Breast epithelium (tissue), 4 donors: ENCODE data around the gene CCND1. TPM values are rescaled to one million over a fixed set of nuclear protein-coding genes. Genes with fewer than 3 reads are reported as not detected.

Source experiments
- DNase-seq, 2 donors: peaks; one replicate each; pipeline ENCODE4 v3.0.0-alpha.2; 2019; ENCODE audit warnings: low spot score in 2 of 2
- H3K27ac ChIP-seq, 2 donors: fragments of 200-600 bp; sonication (generic) in 1 of 2; one replicate each; pipeline ENCODE4 v1.5.1; 2016 to 2019; ENCODE audit warnings: mild to moderate bottlenecking in 1 of 2
- H3K27me3 ChIP-seq, 2 donors: fragments of 200-600 bp; sonication (generic) in 1 of 2; one replicate each; pipeline versions ENCODE4 v1.5.1 to v1.6.0; 2017 to 2019; ENCODE audit warnings: control low read depth in 1 of 2, mild to moderate bottlenecking in 1 of 2
- H3K36me3 ChIP-seq: fragments of 200-600 bp; one replicate; pipeline ENCODE4 v1.5.1; 2019
- H3K4me1 ChIP-seq, 2 donors: fragments of 200-600 bp; sonication (generic); one replicate each; pipeline ENCODE4 v1.5.1; 2016 to 2019; ENCODE audit warnings: control low read depth in 1 of 2
- H3K4me3 ChIP-seq, 3 donors: fragments of 200-600 bp; sonication (generic); 1 replicate in 2 of 3; 2 replicates in 1 of 3; pipeline ENCODE4 v1.5.1; 2016 to 2019; ENCODE audit warnings: mild to moderate bottlenecking in 3 of 3, moderate library complexity in 2 of 3
- H3K9me3 ChIP-seq, 2 donors: fragments of 200-600 bp; sonication (generic) in 1 of 2; one replicate each; pipeline ENCODE4 v1.5.1; 2016 to 2019; ENCODE audit warnings: control low read depth in 1 of 2
- POLR2A ChIP-seq: fragments of 450-650 bp; IDR thresholded peaks from one replicate; pipeline ENCODE4 v1.6.1; 2016; ENCODE audit warnings: antibody characterized with exemption, mild to moderate bottlenecking, moderate library complexity
- POLR2AphosphoS5 ChIP-seq, 3 donors: sonication (generic); formaldehyde crosslinking; IDR thresholded peaks; one replicate each; pipeline ENCODE4 v1.6.1; 2017; ENCODE audit warnings: antibody characterized with exemption in 3 of 3
- intact Hi-C: fragments of 100-400 bp; cut with DNase I; formaldehyde crosslinking; loops from one replicate; pipeline ENCODE4 v1.15.1; 2023; ENCODE audit warnings: low total_unique reads
- total RNA-seq, 3 donors: library from RNA; depleted of rRNA; stranded (reverse); fragments of >200 nt; gene quantifications; one replicate each; pipeline ENCODE4 v1.1.0, GENCODE V29; 2016
- TF ChIP-seq, protein P1 (sequence below), 3 donors: fragments of 450-650 bp; IDR thresholded peaks; one replicate each; pipeline ENCODE4 v1.5.1; 2016 to 2017; ENCODE audit warnings: antibody characterized with exemption in 3 of 3, mild to moderate bottlenecking in 3 of 3, moderate library complexity in 3 of 3

Gene CCND1
- total RNA-seq, 3 donors from 2014 or later = 42.3 to 199 (median 99.0) TPM

DNA sequence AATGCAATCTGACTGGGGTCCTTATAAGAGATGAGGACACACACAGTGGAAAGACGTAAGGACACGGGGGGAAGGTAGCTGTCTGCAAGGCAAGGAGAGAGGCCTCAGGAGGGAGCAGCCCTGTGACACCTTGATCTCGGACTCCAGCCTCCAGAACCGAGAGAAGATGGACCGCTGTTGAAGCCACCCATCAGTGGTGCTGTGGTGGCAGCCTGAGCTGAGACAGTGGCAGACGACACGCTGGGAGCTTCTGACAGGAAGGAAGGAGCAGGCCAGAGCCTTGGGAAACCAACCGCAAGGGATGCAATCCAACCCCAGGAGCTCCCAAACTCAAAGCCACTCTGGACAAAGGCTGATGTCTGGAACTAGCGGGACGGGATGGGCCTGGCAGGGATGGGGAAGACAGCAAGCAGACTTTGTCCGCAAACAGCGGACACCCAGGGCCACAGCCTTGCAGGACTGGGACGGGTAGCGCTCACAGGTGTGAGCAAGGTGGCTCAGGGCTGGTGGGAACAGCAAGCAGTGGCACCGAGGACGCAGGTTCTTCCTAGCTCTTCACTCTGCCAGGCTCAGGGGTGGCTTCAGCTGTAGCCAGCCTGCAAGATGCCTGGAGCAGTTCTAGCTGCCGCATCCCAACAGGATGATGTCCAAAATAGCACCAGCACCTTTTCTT is 23.3 kb downstream of the CCND1 start:
- no peak for DNase-seq
- TF ChIP-seq, protein P1, sequence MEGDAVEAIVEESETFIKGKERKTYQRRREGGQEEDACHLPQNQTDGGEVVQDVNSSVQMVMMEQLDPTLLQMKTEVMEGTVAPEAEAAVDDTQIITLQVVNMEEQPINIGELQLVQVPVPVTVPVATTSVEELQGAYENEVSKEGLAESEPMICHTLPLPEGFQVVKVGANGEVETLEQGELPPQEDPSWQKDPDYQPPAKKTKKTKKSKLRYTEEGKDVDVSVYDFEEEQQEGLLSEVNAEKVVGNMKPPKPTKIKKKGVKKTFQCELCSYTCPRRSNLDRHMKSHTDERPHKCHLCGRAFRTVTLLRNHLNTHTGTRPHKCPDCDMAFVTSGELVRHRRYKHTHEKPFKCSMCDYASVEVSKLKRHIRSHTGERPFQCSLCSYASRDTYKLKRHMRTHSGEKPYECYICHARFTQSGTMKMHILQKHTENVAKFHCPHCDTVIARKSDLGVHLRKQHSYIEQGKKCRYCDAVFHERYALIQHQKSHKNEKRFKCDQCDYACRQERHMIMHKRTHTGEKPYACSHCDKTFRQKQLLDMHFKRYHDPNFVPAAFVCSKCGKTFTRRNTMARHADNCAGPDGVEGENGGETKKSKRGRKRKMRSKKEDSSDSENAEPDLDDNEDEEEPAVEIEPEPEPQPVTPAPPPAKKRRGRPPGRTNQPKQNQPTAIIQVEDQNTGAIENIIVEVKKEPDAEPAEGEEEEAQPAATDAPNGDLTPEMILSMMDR (IDR thresholded peaks at IDR 0.05) = no peak
- TF ChIP-seq POLR2A = no peak
- TF ChIP-seq POLR2AphosphoS5 (IDR thresholded peaks at IDR 0.05) = no peak
- intact Hi-C loops = no loop called here

GRCh38 chr11:69664901-69665300 is 23.9 kb downstream of the CCND1 start:
- intact Hi-C loops = no loop called here
- Histone ChIP-seq H3K36me3 (no peaks in the 10 kb centered on the region), H3K4me1 (no peaks in the 10 kb centered on the region), H3K9me3 (no peaks in the 10 kb centered on the region), H3K27ac (no peak overlapping the region), H3K27me3 (no peaks in the 10 kb centered on the region), H3K4me3 (no peak overlapping the region)
- TF ChIP-seq POLR2A = no peak
- TF ChIP-seq POLR2AphosphoS5 (IDR thresholded peaks at IDR 0.05) = no peak
- TF ChIP-seq, protein P1 (IDR thresholded peaks at IDR 0.05) = no peak
- no peak for DNase-seq

More for the DNA sequence above, 23.3 kb downstream of the CCND1 start:
- no peaks in the 10 kb centered on the region for H3K4me1 ChIP-seq
- H3K27ac ChIP-seq = no peak overlapping the region
- H3K36me3 ChIP-seq = no peaks in the 10 kb centered on the region
- no peaks in the 10 kb centered on the region for H3K9me3 ChIP-seq
- H3K27me3 ChIP-seq = no peaks in the 10 kb centered on the region
- no peak overlapping the region for H3K4me3 ChIP-seq

- no peak overlapping the region for H3K4me3 ChIP-seq
- H3K27ac ChIP-seq = no peak overlapping the region
- no peaks in the 10 kb centered on the region for H3K9me3 ChIP-seq
- intact Hi-C loops = no loop called here
- no peaks in the 10 kb centered on the region for H3K36me3 ChIP-seq
- H3K27me3 ChIP-seq = no peaks in the 10 kb centered on the region
- H3K4me1 ChIP-seq = no peaks in the 10 kb centered on the region
- TF ChIP-seq POLR2AphosphoS5 (IDR thresholded peaks at IDR 0.05) (no peak), POLR2A (no peak)
- TF ChIP-seq, protein P1 (IDR thresholded peaks at IDR 0.05) = no peak
- peak in 1 of 2 donors; percentile 41 for DNase-seq
Observed at GRCh38 chr11:69665669-69666068, 24.7 kb downstream of the CCND1 start.

- H3K4me3 ChIP-seq = no peak overlapping the region
- H3K27ac ChIP-seq = no peak overlapping the region
- DNase-seq = no peak
- H3K36me3 ChIP-seq = no peaks in the 10 kb centered on the region
- H3K9me3 ChIP-seq = no peaks in the 10 kb centered on the region
- H3K27me3 ChIP-seq = no peaks in the 10 kb centered on the region
- intact Hi-C loops = no loop called here
- no peaks in the 10 kb centered on the region for H3K4me1 ChIP-seq
- TF ChIP-seq POLR2AphosphoS5 (IDR thresholded peaks at IDR 0.05) = no peak
- TF ChIP-seq, protein P1 (IDR thresholded peaks at IDR 0.05) = no peak
- no peak for TF ChIP-seq POLR2A
Observed at GRCh38 chr11:69666261-69666660, 25.3 kb downstream of the CCND1 start.

DNA sequence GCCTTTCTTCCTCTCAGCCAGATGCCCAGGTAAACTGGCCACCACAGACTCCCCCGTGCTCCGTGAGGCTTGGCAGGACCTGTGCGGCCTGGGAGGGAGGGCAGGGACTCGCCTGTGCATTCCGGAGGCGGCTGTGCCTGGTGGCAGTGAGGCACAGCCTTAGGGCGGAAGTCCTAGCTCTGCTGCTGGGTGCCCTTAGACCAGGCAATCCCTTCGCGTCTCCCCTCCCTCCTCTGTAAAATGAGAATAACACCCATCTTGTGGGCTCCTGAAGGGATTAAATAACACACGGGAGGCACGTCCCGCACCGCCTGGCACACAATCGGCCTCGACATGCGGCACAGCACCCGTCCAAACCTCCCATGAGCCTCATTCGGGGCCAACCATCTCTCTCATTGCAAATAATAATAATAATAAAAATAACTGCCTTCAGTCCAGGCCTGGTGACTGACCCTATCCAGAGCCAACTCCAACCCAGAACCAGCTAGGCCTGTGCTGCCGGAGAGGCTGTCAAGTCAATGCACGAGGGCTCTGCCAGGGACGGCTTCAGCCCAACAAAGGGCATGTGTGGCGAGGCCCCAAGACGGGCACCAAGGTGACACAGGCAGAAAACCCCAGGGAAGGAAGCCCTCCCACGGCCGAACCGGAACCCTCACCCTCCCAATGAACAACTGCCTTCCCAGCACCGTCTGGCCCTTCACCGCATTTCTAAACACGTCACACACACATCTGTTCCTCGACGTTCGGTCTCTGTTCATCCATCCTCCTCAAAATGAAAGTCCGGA is 26.0 kb downstream of the CCND1 start:
- TF ChIP-seq POLR2AphosphoS5 (IDR thresholded peaks at IDR 0.05) (no peak), POLR2A (no peak)
- TF ChIP-seq, protein P1 (IDR thresholded peaks at IDR 0.05) = no peak
- peak in 1 of 2 donors; percentile 45 for DNase-seq

More for the DNA sequence above, 26.0 kb downstream of the CCND1 start:
- no peak overlapping the region for H3K27ac ChIP-seq
- H3K4me1 ChIP-seq = no peaks in the 10 kb centered on the region
- no peaks in the 10 kb centered on the region for H3K9me3 ChIP-seq
- no peaks in the 10 kb centered on the region for H3K36me3 ChIP-seq
- H3K4me3 ChIP-seq = no peak overlapping the region
- no peaks in the 10 kb centered on the region for H3K27me3 ChIP-seq
- intact Hi-C loops = no loop called here
